Liver (tissue), 10 donors: ENCODE data around the gene SLC17A7. TPM values are rescaled to one million over a fixed set of nuclear protein-coding genes. Genes with fewer than 3 reads are reported as not detected.

Source experiments
- DNase-seq: peaks from one replicate; pipeline ENCODE4 v3.0.0-alpha.2; 2017; ENCODE audit warnings: low spot score
- H3K27ac ChIP-seq, 2 donors: one replicate each; pipeline ENCODE4 v1.7.0; 2013; ENCODE audit warnings: inconsistent platforms in 2 of 2, low read length in 2 of 2, control low read depth in 1 of 2, low read depth in 1 of 2, mild to moderate bottlenecking in 1 of 2
- H3K27me3 ChIP-seq, 4 donors: one replicate each; pipeline versions ENCODE4 v1.6.1 to v1.7.0; 2013; ENCODE audit warnings: low read length in 3 of 4, inconsistent platforms in 1 of 4, mild to moderate bottlenecking in 1 of 4, moderate library complexity in 1 of 4; ENCODE audit not compliant: control insufficient read depth in 4 of 4, insufficient read depth in 4 of 4
- H3K36me3 ChIP-seq, 4 donors: one replicate each; pipeline versions ENCODE4 v1.6.1 to v1.7.0; 2013; ENCODE audit warnings: low read length in 3 of 4, mild to moderate bottlenecking in 3 of 4, low read depth in 1 of 4, moderate library complexity in 1 of 4; ENCODE audit not compliant: control insufficient read depth in 4 of 4, insufficient read depth in 3 of 4
- H3K4me1 ChIP-seq, 4 donors: one replicate each; pipeline versions ENCODE4 v1.6.1 to v1.7.0; 2013; ENCODE audit warnings: low read length in 3 of 4, mild to moderate bottlenecking in 3 of 4, moderate library complexity in 1 of 4; ENCODE audit not compliant: control insufficient read depth in 4 of 4, insufficient read depth in 4 of 4
- H3K4me3 ChIP-seq, 3 donors: one replicate each; pipeline versions ENCODE4 v1.6.1 to v1.7.0; 2013; ENCODE audit warnings: low read length in 3 of 3, control low read depth in 1 of 3, low read depth in 1 of 3, mild to moderate bottlenecking in 1 of 3
- H3K9ac ChIP-seq, 2 donors: one replicate each; pipeline ENCODE4 v1.7.0; 2013; ENCODE audit warnings: low read length in 2 of 2, mild to moderate bottlenecking in 2 of 2, moderate library complexity in 2 of 2, control low read depth in 1 of 2, low read depth in 1 of 2
- H3K9me3 ChIP-seq, 4 donors: one replicate each; pipeline versions ENCODE4 v1.6.1 to v1.7.0; 2013; ENCODE audit warnings: low read length in 3 of 4; ENCODE audit not compliant: control insufficient read depth in 4 of 4
- CTCF ChIP-seq: fragments of 150-350 bp; IDR thresholded peaks from 2 replicates; pipeline ENCODE4 v1.5.1; 2017; ENCODE audit warnings: improper control_type of control experiment, low read depth, low read length; ENCODE audit not compliant: missing input control
- EGR1 ChIP-seq, 2 donors: IDR thresholded peaks; 2 replicates each; pipeline ENCODE4 v1.6.1; 2016 to 2018; ENCODE audit warnings: antibody characterized with exemption in 2 of 2, low read depth in 2 of 2
- FOXA2 ChIP-seq: IDR thresholded peaks from 2 replicates; pipeline ENCODE4 v1.6.1; 2016; ENCODE audit warnings: antibody characterized with exemption
- GABPA ChIP-seq, 2 donors: IDR thresholded peaks in 1 of 2; conservative IDR thresholded peaks in 1 of 2; 2 replicates each; pipeline ENCODE4 v1.6.1; 2016; ENCODE audit warnings: antibody characterized with exemption in 2 of 2, mild to moderate bottlenecking in 1 of 2, moderate library complexity in 1 of 2
- HNF4G ChIP-seq: IDR thresholded peaks from 2 replicates; pipeline ENCODE4 v1.6.1; 2016; ENCODE audit warnings: antibody characterized with exemption
- MAX ChIP-seq: IDR thresholded peaks from 2 replicates; pipeline ENCODE4 v1.6.1; 2016; ENCODE audit warnings: antibody characterized with exemption
- NR2F2 ChIP-seq: IDR thresholded peaks from 2 replicates; pipeline ENCODE4 v1.6.1; 2016; ENCODE audit warnings: antibody characterized with exemption
- RAD21 ChIP-seq, 2 donors: IDR thresholded peaks; 2 replicates each; pipeline ENCODE4 v1.6.1; 2016; ENCODE audit warnings: antibody characterized with exemption in 2 of 2, mild to moderate bottlenecking in 2 of 2
- TAF1 ChIP-seq: conservative IDR thresholded peaks from 2 replicates; pipeline ENCODE4 v1.6.1; 2016; ENCODE audit warnings: antibody characterized with exemption, mild to moderate bottlenecking
- ZBTB33 ChIP-seq: IDR thresholded peaks from 2 replicates; pipeline ENCODE4 v1.6.1; 2016; ENCODE audit warnings: antibody characterized with exemption
- WGBS: extraction: QIAGEN DNeasy Blood & Tissue Kit; methylation state at CpG from one replicate; pipeline ENCODE4 v1.1.7; 2013; 5-methylcytosine and 5-hydroxymethylcytosine counted together
- polyA plus RNA-seq, 2 donors: library from polyadenylated mRNA; stranded (reverse) in 1 of 2; unstranded in 1 of 2; fragments of 200-250 nt in 1 of 2; fragments of >200 nt in 1 of 2; fragmentation: Nextera tagmentation in 1 of 2; extraction: Ambion mirVana in 1 of 2; gene quantifications; one replicate each; pipeline versions ENCODE4 v1.2.1 to v1.2.3, GENCODE V29; 2013 to 2015
- small RNA-seq: library from RNA; depleted of rRNA; stranded (forward); fragments of <200 nt; gene quantifications from one replicate; pipeline ENCODE3, GENCODE V24; 2014
- total RNA-seq, 2 donors: library from RNA; depleted of rRNA; stranded (reverse); fragments of >200 nt; gene quantifications; one replicate each; pipeline ENCODE4 v1.2.3, GENCODE V29; 2014
- TF ChIP-seq, protein P1 (sequence below): IDR thresholded peaks from 2 replicates; pipeline ENCODE4 v1.6.1; 2016; ENCODE audit warnings: antibody characterized with exemption
- TF ChIP-seq, protein P2 (sequence below): IDR thresholded peaks from 2 replicates; pipeline ENCODE4 v1.6.1; 2016; ENCODE audit warnings: antibody characterized with exemption, mild to moderate bottlenecking
- donor health status: healthy.
- donor health status: healthy.
- donor health status: healthy.
- donor health status: healthy.
- donor health status: healthy.

SLC17A7 gene
- total and polyA plus RNA-seq, 4 donors: 0.06 to 0.08 TPM; not detected in 2

DNA sequence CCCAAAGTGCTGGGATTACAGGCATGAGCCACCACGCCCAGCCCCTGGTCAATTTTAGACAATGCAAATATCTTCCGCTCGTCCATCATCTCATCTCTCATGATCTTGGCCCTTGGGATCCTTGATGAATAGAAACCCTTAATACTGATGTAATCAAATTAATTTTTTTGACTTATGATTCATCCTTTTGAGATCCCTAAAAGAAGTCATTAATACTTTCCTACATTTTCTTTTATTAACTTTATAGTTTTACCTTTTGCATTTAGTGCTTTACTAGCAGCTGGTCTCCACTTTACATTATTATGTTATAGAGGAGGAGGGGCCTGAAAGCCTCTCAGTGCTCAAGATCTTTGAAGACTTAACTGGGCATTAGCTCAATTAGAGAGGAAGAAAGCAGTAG is 60.9 kb downstream of the SLC17A7 start:
- Histone ChIP-seq H3K36me3 (no peaks in the 10 kb centered on the region), H3K4me3 (no peak overlapping the region), H3K4me1 (no peaks in the 10 kb centered on the region), H3K9me3 (peaks cover 0 to 2% (median under 1%) of the 10 kb centered on the region in 4 donors), H3K27ac (no peak overlapping the region), H3K9ac (no peak overlapping the region), H3K27me3 (no peaks in the 10 kb centered on the region)
- DNase-seq: no peak
- no peak for TF ChIP-seq ZBTB33
- TF ChIP-seq GABPA (IDR thresholded peaks at IDR 0.05 in 1 of 2, conservative IDR thresholded peaks at IDR 0.05 in 1 of 2): no peak
- TF ChIP-seq NR2F2: no peak
- no peak for TF ChIP-seq TAF1
- no peak for TF ChIP-seq RAD21 (IDR thresholded peaks at IDR 0.05)
- no peak for TF ChIP-seq MAX
- no peak for TF ChIP-seq EGR1 (IDR thresholded peaks at IDR 0.05; ENCODE audit: low read depth in 2 of 2)
- TF ChIP-seq, protein P1, sequence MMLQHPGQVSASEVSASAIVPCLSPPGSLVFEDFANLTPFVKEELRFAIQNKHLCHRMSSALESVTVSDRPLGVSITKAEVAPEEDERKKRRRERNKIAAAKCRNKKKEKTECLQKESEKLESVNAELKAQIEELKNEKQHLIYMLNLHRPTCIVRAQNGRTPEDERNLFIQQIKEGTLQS: no peak
- TF ChIP-seq, protein P2, sequence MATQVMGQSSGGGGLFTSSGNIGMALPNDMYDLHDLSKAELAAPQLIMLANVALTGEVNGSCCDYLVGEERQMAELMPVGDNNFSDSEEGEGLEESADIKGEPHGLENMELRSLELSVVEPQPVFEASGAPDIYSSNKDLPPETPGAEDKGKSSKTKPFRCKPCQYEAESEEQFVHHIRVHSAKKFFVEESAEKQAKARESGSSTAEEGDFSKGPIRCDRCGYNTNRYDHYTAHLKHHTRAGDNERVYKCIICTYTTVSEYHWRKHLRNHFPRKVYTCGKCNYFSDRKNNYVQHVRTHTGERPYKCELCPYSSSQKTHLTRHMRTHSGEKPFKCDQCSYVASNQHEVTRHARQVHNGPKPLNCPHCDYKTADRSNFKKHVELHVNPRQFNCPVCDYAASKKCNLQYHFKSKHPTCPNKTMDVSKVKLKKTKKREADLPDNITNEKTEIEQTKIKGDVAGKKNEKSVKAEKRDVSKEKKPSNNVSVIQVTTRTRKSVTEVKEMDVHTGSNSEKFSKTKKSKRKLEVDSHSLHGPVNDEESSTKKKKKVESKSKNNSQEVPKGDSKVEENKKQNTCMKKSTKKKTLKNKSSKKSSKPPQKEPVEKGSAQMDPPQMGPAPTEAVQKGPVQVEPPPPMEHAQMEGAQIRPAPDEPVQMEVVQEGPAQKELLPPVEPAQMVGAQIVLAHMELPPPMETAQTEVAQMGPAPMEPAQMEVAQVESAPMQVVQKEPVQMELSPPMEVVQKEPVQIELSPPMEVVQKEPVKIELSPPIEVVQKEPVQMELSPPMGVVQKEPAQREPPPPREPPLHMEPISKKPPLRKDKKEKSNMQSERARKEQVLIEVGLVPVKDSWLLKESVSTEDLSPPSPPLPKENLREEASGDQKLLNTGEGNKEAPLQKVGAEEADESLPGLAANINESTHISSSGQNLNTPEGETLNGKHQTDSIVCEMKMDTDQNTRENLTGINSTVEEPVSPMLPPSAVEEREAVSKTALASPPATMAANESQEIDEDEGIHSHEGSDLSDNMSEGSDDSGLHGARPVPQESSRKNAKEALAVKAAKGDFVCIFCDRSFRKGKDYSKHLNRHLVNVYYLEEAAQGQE: no peak
- TF ChIP-seq HNF4G: no peak
- no peak for TF ChIP-seq FOXA2
- TF ChIP-seq CTCF: no peak
- 98% methylated on average over 3 of the region's 3 CpGs for WGBS

Small RNA genes lying within 50 kb of the gene (small RNA-seq; reads per million reads assigned to genes)
- not detected for gene SNORD32A
- not detected for gene SNORD33
- not detected for gene SNORD34
- gene SNORD35A: not detected

Other genes starting within 250 kb of the SLC17A7 start
- gene SLC6A16, start 116.3 kb downstream of the SLC17A7 start, total RNA-seq: 1 to 10 TPM in 1 of 2 donors, under 1 TPM in 1; 0.19 to 1.2 TPM
- gene SLC6A16, start 116.3 kb downstream of the SLC17A7 start, polyA plus RNA-seq: 1 to 10 TPM; 1.8 to 2.7 TPM
- gene CD37, start 106.1 kb downstream of the SLC17A7 start, total RNA-seq: 1 to 10 TPM; 2.9 to 9.6 TPM
- gene CD37, start 106.1 kb downstream of the SLC17A7 start, polyA plus RNA-seq: 1 to 10 TPM; 3.7 to 4.1 TPM
- gene TEAD2, start 79.1 kb downstream of the SLC17A7 start, total RNA-seq: 1 to 10 TPM; 3.3 to 8.1 TPM
- gene TEAD2, start 79.1 kb downstream of the SLC17A7 start, polyA plus RNA-seq: 1 to 10 TPM; 3.6 to 5.2 TPM
- gene DKKL1, start 77.7 kb downstream of the SLC17A7 start, total RNA-seq: under 1 TPM in 1 of 2 donors, not detected in 1; 0.14 TPM
- under 1 TPM in 1 of 2 donors, not detected in 1; 0.16 TPM for gene DKKL1, start 77.7 kb downstream of the SLC17A7 start, polyA plus RNA-seq
- not detected for gene KASH5, start 53.3 kb downstream of the SLC17A7 start, total RNA-seq
- not detected for gene KASH5, start 53.3 kb downstream of the SLC17A7 start, polyA plus RNA-seq
- gene PTH2, start 18.1 kb downstream of the SLC17A7 start, total RNA-seq: not detected
- gene PTH2, start 18.1 kb downstream of the SLC17A7 start, polyA plus RNA-seq: not detected
- not detected for gene GFY, start 16.1 kb downstream of the SLC17A7 start, total RNA-seq
- gene GFY, start 16.1 kb downstream of the SLC17A7 start, polyA plus RNA-seq: not detected
- gene PIH1D1, start 10.3 kb upstream of the SLC17A7 start, total RNA-seq: 10 to 100 TPM; 48.6 to 59.4 TPM
- gene PIH1D1, start 10.3 kb upstream of the SLC17A7 start, polyA plus RNA-seq: 10 to 100 TPM; 41.4 to 45.8 TPM
- gene ALDH16A1, start 11.7 kb upstream of the SLC17A7 start, total RNA-seq: 10 to 100 TPM; 21.3 to 35.8 TPM
- 10 to 100 TPM in 1 of 2 donors, 1 to 10 TPM in 1; 5.2 to 21.8 TPM for gene ALDH16A1, start 11.7 kb upstream of the SLC17A7 start, polyA plus RNA-seq
- 1 to 10 TPM in 1 of 2 donors, under 1 TPM in 1; 0.65 to 1.8 TPM for gene FLT3LG, start 32.7 kb upstream of the SLC17A7 start, total RNA-seq
- gene FLT3LG, start 32.7 kb upstream of the SLC17A7 start, polyA plus RNA-seq: 1 to 10 TPM; 2.5 to 4.3 TPM
- gene RPL13A, start 46.1 kb upstream of the SLC17A7 start, total RNA-seq: 1,000 to 10,000 TPM in 1 of 2 donors, 100 to 1,000 TPM in 1; 444 to 1,553 TPM
- gene RPL13A, start 46.1 kb upstream of the SLC17A7 start, polyA plus RNA-seq: 1,000 to 10,000 TPM in 1 of 2 donors, 100 to 1,000 TPM in 1; 472 to 1,021 TPM
- 1,000 to 10,000 TPM in 1 of 2 donors, 100 to 1,000 TPM in 1; 985 to 1,212 TPM for gene RPS11, start 54.9 kb upstream of the SLC17A7 start, total RNA-seq
- 1,000 to 10,000 TPM in 1 of 2 donors, 100 to 1,000 TPM in 1; 514 to 1,329 TPM for gene RPS11, start 54.9 kb upstream of the SLC17A7 start, polyA plus RNA-seq
- gene FCGRT, start 71.1 kb upstream of the SLC17A7 start, total RNA-seq: 100 to 1,000 TPM; 123 to 146 TPM
- gene FCGRT, start 71.1 kb upstream of the SLC17A7 start, polyA plus RNA-seq: 100 to 1,000 TPM; 237 TPM
- 1 to 10 TPM; 4.9 to 9.8 TPM for gene RCN3, start 86.5 kb upstream of the SLC17A7 start, total RNA-seq
- 1 to 10 TPM; 5.8 to 8.2 TPM for gene RCN3, start 86.5 kb upstream of the SLC17A7 start, polyA plus RNA-seq
- 10 to 100 TPM; 19.3 to 33.3 TPM for gene NOSIP, start 139.0 kb upstream of the SLC17A7 start, total RNA-seq
- 10 to 100 TPM; 27.7 to 45.2 TPM for gene NOSIP, start 139.0 kb upstream of the SLC17A7 start, polyA plus RNA-seq
- 1 to 10 TPM; 1.1 to 1.4 TPM for gene PRRG2, start 139.8 kb upstream of the SLC17A7 start, total RNA-seq
- gene PRRG2, start 139.8 kb upstream of the SLC17A7 start, polyA plus RNA-seq: 1 to 10 TPM; 2.8 TPM
- gene PRR12, start 149.7 kb upstream of the SLC17A7 start, total RNA-seq: 1 to 10 TPM; 2.8 TPM
- 1 to 10 TPM in 1 of 2 donors, under 1 TPM in 1; 0.86 to 3.5 TPM for gene PRR12, start 149.7 kb upstream of the SLC17A7 start, polyA plus RNA-seq
- gene RRAS, start 198.6 kb upstream of the SLC17A7 start, total RNA-seq: 1 to 10 TPM; 4.1 to 5.7 TPM
- 10 to 100 TPM; 16.5 to 18.5 TPM for gene RRAS, start 198.6 kb upstream of the SLC17A7 start, polyA plus RNA-seq
- 10 to 100 TPM in 1 of 2 donors, 1 to 10 TPM in 1; 9.2 to 10.6 TPM for gene SCAF1, start 200.7 kb upstream of the SLC17A7 start, total RNA-seq
- 10 to 100 TPM in 1 of 2 donors, 1 to 10 TPM in 1; 4.6 to 17.6 TPM for gene SCAF1, start 200.7 kb upstream of the SLC17A7 start, polyA plus RNA-seq
- gene IRF3, start 224.3 kb upstream of the SLC17A7 start, total RNA-seq: 10 to 100 TPM; 24.4 to 31.7 TPM
- 10 to 100 TPM; 18.2 to 33.6 TPM for gene IRF3, start 224.3 kb upstream of the SLC17A7 start, polyA plus RNA-seq
- gene BCL2L12, start 224.4 kb upstream of the SLC17A7 start, total RNA-seq: 1 to 10 TPM; 1.6 to 6.3 TPM
- 10 to 100 TPM in 1 of 2 donors, 1 to 10 TPM in 1; 7.2 to 15.7 TPM for gene BCL2L12, start 224.4 kb upstream of the SLC17A7 start, polyA plus RNA-seq
- 10 to 100 TPM; 61.6 to 67.2 TPM for gene PRMT1, start 235.7 kb upstream of the SLC17A7 start, total RNA-seq
- 10 to 100 TPM; 35.1 to 46.0 TPM for gene PRMT1, start 235.7 kb upstream of the SLC17A7 start, polyA plus RNA-seq
- gene ADM5, start 248.1 kb upstream of the SLC17A7 start, total RNA-seq: under 1 TPM; 0.28 to 0.84 TPM
- under 1 TPM; 0.11 to 0.23 TPM for gene ADM5, start 248.1 kb upstream of the SLC17A7 start, polyA plus RNA-seq
- under 1 TPM; 0.37 to 0.50 TPM for gene CPT1C, start 249.6 kb upstream of the SLC17A7 start, total RNA-seq
- under 1 TPM; 0.67 to 0.75 TPM for gene CPT1C, start 249.6 kb upstream of the SLC17A7 start, polyA plus RNA-seq